Lower lobe of right lung (tissue), 2 donors: ENCODE results near the gene RANBP10. TPM values are rescaled to one million over a fixed set of nuclear protein-coding genes. Genes with fewer than 3 reads are reported as not detected.

ENCODE experiments used
- ATAC-seq, 2 donors: fragments of 200-7000 bp; cut with Tn5 transposase; one replicate each; pipeline ENCODE4 v1.9.1; 2020 to 2022; ENCODE audit warnings: mild to moderate bottlenecking in 2 of 2, moderate library complexity in 2 of 2
- DNase-seq: peaks from one replicate; pipeline ENCODE4 v3.0.0-alpha.2; 2020
- H3K27ac ChIP-seq: fragments of 200-600 bp; one replicate; pipeline ENCODE4 v1.8.0; 2022
- H3K27me3 ChIP-seq: fragments of 200-600 bp; one replicate; pipeline ENCODE4 v1.8.0; 2022; ENCODE audit warnings: low read depth
- H3K36me3 ChIP-seq: fragments of 200-600 bp; one replicate; pipeline ENCODE4 v1.8.0; 2022; ENCODE audit warnings: mild to moderate bottlenecking
- H3K4me1 ChIP-seq: fragments of 200-600 bp; one replicate; pipeline ENCODE4 v1.8.0; 2022
- H3K4me3 ChIP-seq: fragments of 200-600 bp; one replicate; pipeline ENCODE4 v1.8.0; 2022; ENCODE audit warnings: mild to moderate bottlenecking
- H3K9me3 ChIP-seq: fragments of 200-600 bp; one replicate; pipeline ENCODE4 v1.8.0; 2022
- CTCF ChIP-seq: fragments of 200-600 bp; IDR thresholded peaks from one replicate; pipeline ENCODE4 v1.8.0; 2022; ENCODE audit warnings: antibody characterized with exemption, mild to moderate bottlenecking
- intact Hi-C: fragments of 100-400 bp; cut with DNase I; formaldehyde crosslinking; loops from one replicate; pipeline ENCODE4 v1.11.0; 2022
- total RNA-seq: library from RNA; stranded (reverse); fragmentation: NEBNext Ultra II Directional; extraction: Animal tissue kit (Norgen Biotek cat#: 25700); gene quantifications from one replicate; pipeline ENCODE4 v1.2.1, GENCODE V29; 2021
- donor health status: DM: no; HTN: yes; CAD: no; lungs with severe emphysema.

The RANBP10 gene
- total RNA-seq, 1 donor from 2014 or later, result 21.7 TPM

GRCh38 chr16:67726106-67727034 is 80.0 kb downstream of the RANBP10 start:
- no peak for DNase-seq
- ATAC-seq, result peak in 1 of 2 donors; percentile 13
- H3K36me3 ChIP-seq, result peaks cover 81% of the 10 kb centered on the region
- H3K27me3 ChIP-seq, result no peaks in the 10 kb centered on the region
- TF ChIP-seq CTCF, result no peak
- H3K27ac ChIP-seq, result no peak overlapping the region
- no peaks in the 10 kb centered on the region for H3K4me1 ChIP-seq
- intact Hi-C loops, result no loop called here
- H3K4me3 ChIP-seq, result no peak overlapping the region
- no peaks in the 10 kb centered on the region for H3K9me3 ChIP-seq

- Histone ChIP-seq H3K36me3 (peaks cover 57% of the 10 kb centered on the region), H3K27me3 (no peaks in the 10 kb centered on the region), H3K27ac (no peak overlapping the region), H3K4me1 (peaks cover 8% of the 10 kb centered on the region), H3K4me3 (no peak overlapping the region), H3K9me3 (no peaks in the 10 kb centered on the region)
- ATAC-seq (no peak), DNase-seq (no peak)
- no peak for TF ChIP-seq CTCF
- intact Hi-C loops, result no loop called here
These were observed 82.5 kb downstream of the RANBP10 start for GRCh38 chr16:67723911-67724305.

- intact Hi-C loops, result no loop called here
- DNase-seq, result no peak
- Histone ChIP-seq H3K27me3 (no peaks in the 10 kb centered on the region), H3K4me1 (peaks cover 11% of the 10 kb centered on the region), H3K36me3 (peaks cover 51% of the 10 kb centered on the region), H3K4me3 (no peak overlapping the region), H3K9me3 (no peaks in the 10 kb centered on the region), H3K27ac (no peak overlapping the region)
- no peak for ATAC-seq
- TF ChIP-seq CTCF, result no peak
These were observed 83.0 kb downstream of the RANBP10 start for GRCh38 chr16:67723151-67723910.

GRCh38 chr16:67720236-67720635 is 86.1 kb downstream of the RANBP10 start:
- intact Hi-C loops, result no loop called here
- H3K27ac ChIP-seq, result peak overlapping the region; percentile 86
- ATAC-seq (no peak), DNase-seq (no peak)
- peaks cover 20% of the 10 kb centered on the region for H3K36me3 ChIP-seq
- no peaks in the 10 kb centered on the region for H3K9me3 ChIP-seq
- H3K27me3 ChIP-seq, result no peaks in the 10 kb centered on the region
- TF ChIP-seq CTCF, result no peak
- peak overlapping the region; percentile 96 for H3K4me3 ChIP-seq
- peaks cover 20% of the 10 kb centered on the region for H3K4me1 ChIP-seq

GRCh38 chr16:67719778-67720144 is 86.6 kb downstream of the RANBP10 start:
- TF ChIP-seq CTCF, result no peak
- Histone ChIP-seq H3K4me3 (peak overlapping the region; percentile 96), H3K36me3 (peaks cover 15% of the 10 kb centered on the region), H3K4me1 (peaks cover 20% of the 10 kb centered on the region), H3K27ac (peak overlapping the region; percentile 86), H3K27me3 (no peaks in the 10 kb centered on the region), H3K9me3 (no peaks in the 10 kb centered on the region)
- DNase-seq, result no peak
- intact Hi-C loops, result no loop called here
- ATAC-seq, result peak; percentile 54 to 55
